ENCODE measurements around the gene FLYWCH1.

GRCh38 chr16:2911638-2912329 lies at the start of gene FLYWCH1:
- TF ChIP-seq TARDBP (IDR thresholded peaks at IDR 0.05) (no peak), SP1 (IDR thresholded peaks at IDR 0.05) (no peak), L3MBTL2 (conservative IDR thresholded peaks at IDR 0.05) (no peak), ELF4 (IDR thresholded peaks at IDR 0.05) (no peak), NFRKB (IDR thresholded peaks at IDR 0.05) (no peak), PKNOX1 (IDR thresholded peaks at IDR 0.05) (peak; percentile 89), FOXM1 (IDR thresholded peaks at IDR 0.05; ENCODE audit: borderline replicate concordance) (peak; percentile 88), FOXK2 (IDR thresholded peaks at IDR 0.05) (no peak)
